ENCODE results near the gene MOV10L1.
"Not testable (repeated sequence)": the region's sequence is repeated elsewhere in the genome, so short reads cannot be mapped to it uniquely, and the experiment has no call there.

Gene MOV10L1

GRCh38 chr22:50131894-50132293, 42.1 kb downstream of the MOV10L1 start:
- DNase-seq (ENCODE audit: low read depth in 2 of 3, low spot score in 1 of 3), result no peak

- DNase-seq (ENCODE audit: low read depth in 2 of 3, low spot score in 1 of 3), result no peak
Observed at GRCh38 chr22:50134481-50134880, 44.7 kb downstream of the MOV10L1 start.

GRCh38 chr22:50136581-50137015, 46.8 kb downstream of the MOV10L1 start:
- DNase-seq (ENCODE audit: low read depth in 2 of 3, low spot score in 1 of 3), result no peak

GRCh38 chr22:50137277-50137676, 47.5 kb downstream of the MOV10L1 start:
- not testable (repeated sequence) for DNase-seq (ENCODE audit: low read depth in 2 of 3, low spot score in 1 of 3)

GRCh38 chr22:50138041-50138440, 48.2 kb downstream of the MOV10L1 start:
- DNase-seq (ENCODE audit: low read depth in 2 of 3, low spot score in 1 of 3), result no peak

GRCh38 chr22:50138988-50139387, 49.2 kb downstream of the MOV10L1 start:
- DNase-seq (ENCODE audit: low read depth in 2 of 3, low spot score in 1 of 3), result no peak

- DNase-seq (ENCODE audit: low read depth in 2 of 3, low spot score in 1 of 3), result no peak
Observed at GRCh38 chr22:50139843-50140415, 50.1 kb downstream of the MOV10L1 start.

GRCh38 chr22:50140615-50141014, 50.8 kb downstream of the MOV10L1 start:
- no peak for DNase-seq (ENCODE audit: low read depth in 2 of 3, low spot score in 1 of 3)

- no peak for DNase-seq (ENCODE audit: low read depth in 2 of 3, low spot score in 1 of 3)
Observed at GRCh38 chr22:50141462-50141861, 51.7 kb downstream of the MOV10L1 start.

- DNase-seq (ENCODE audit: low read depth in 2 of 3, low spot score in 1 of 3), result no peak
Observed at GRCh38 chr22:50141891-50142363, 52.1 kb downstream of the MOV10L1 start.

- no peak for DNase-seq (ENCODE audit: low read depth in 2 of 3, low spot score in 1 of 3)
Observed at GRCh38 chr22:50143096-50143495, 53.3 kb downstream of the MOV10L1 start.

GRCh38 chr22:50144005-50144614, 54.3 kb downstream of the MOV10L1 start:
- no peak for DNase-seq (ENCODE audit: low read depth in 2 of 3, low spot score in 1 of 3)

- DNase-seq (ENCODE audit: low read depth in 2 of 3, low spot score in 1 of 3), result no peak
Observed at GRCh38 chr22:50145721-50146438, 56.1 kb downstream of the MOV10L1 start.

GRCh38 chr22:50146439-50147238, 56.8 kb downstream of the MOV10L1 start:
- no peak for DNase-seq (ENCODE audit: low read depth in 2 of 3, low spot score in 1 of 3)

- DNase-seq (ENCODE audit: low read depth in 2 of 3, low spot score in 1 of 3), result not testable (repeated sequence)
Observed at GRCh38 chr22:50147258-50148165, 57.7 kb downstream of the MOV10L1 start.

- DNase-seq (ENCODE audit: low read depth in 2 of 3, low spot score in 1 of 3), result no peak
Observed at GRCh38 chr22:50148166-50148500, 58.3 kb downstream of the MOV10L1 start.

GRCh38 chr22:50148991-50149721, 59.4 kb downstream of the MOV10L1 start:
- peak; percentile 55 to 60 (median 58) for DNase-seq (ENCODE audit: low read depth in 2 of 3, low spot score in 1 of 3)

- no peak for DNase-seq (ENCODE audit: low read depth in 2 of 3, low spot score in 1 of 3)
Observed at GRCh38 chr22:50150161-50151129, 60.6 kb downstream of the MOV10L1 start.
